B cell (primary cell): ENCODE data around the gene HOXC4.

Experiments
- CTCF ChIP-seq: fragments of 200-600 bp; IDR thresholded peaks from one replicate; pipeline ENCODE4 v1.8.0; 2022; ENCODE audit warnings: antibody characterized with exemption, mild to moderate bottlenecking
- EZH2 ChIP-seq: IDR thresholded peaks from 2 replicates; pipeline ENCODE4 v1.6.1; 2012; ENCODE audit warnings: borderline replicate concordance, low read depth, mild to moderate bottlenecking, moderate library complexity, low read length; ENCODE audit not compliant: insufficient read depth, poor library complexity, severe bottlenecking

DNA sequence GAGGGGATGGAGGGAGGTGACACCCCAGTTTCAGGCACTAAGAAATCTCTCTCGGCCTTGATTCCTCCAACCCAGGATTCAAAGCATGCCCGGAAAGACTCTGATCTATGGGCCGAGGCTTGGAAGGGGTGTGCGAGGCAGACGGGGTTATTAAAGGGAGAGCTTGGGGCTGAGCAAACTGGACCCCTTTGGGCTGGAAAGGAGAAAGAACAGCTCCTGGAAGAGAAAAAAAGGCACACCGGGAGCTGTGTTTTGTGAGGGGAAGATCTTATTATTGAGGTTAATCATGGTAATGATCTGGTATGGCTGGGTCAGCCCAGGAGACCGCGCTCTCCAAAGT lies 5.7 kb upstream of the HOXC4 start:
- no peak for TF ChIP-seq CTCF
- no peak for TF ChIP-seq EZH2
